HCT116 (cell line): Measurements from ENCODE around the gene CCRL2. TPM values are rescaled to one million over a fixed set of nuclear protein-coding genes. Genes with fewer than 3 reads are reported as not detected.

ENCODE experiments used
- ATAC-seq: fragments of 200-7000 bp; cut with Tn5 transposase; 2 replicates; pipeline ENCODE4 v1.9.1; 2020; ENCODE audit warnings: mild to moderate bottlenecking, moderate library complexity
- BruUV-seq: library from RNA; stranded (reverse); fragments of 400-500 nt; replicated peaks from 2 replicates; lab custom pipeline; 2021; lab: Mats Ljungman, UMichigan
- CTCF ChIA-PET: fragments of 300-600 bp; sonication (Branson Sonifier 250); formaldehyde crosslinking; loops from one replicate; lab custom pipeline; 2021; ENCODE audit warnings: antibody characterized with exemption; lab: Charles Lee
- POLR2A ChIA-PET: fragments of 300-600, 350-600 bp; sonication (Branson Sonifier 250); formaldehyde crosslinking; loops from one replicate; lab custom pipeline; 2021; ENCODE audit warnings: antibody characterized with exemption; lab: Charles Lee
- RAD21 ChIA-PET, 2 experiments: fragments of 300-600 bp; sonication (Branson Sonifier 250); formaldehyde crosslinking; loops; one replicate each; lab custom pipeline; 2023; ENCODE audit warnings: low total read pairs in 2 of 2; ENCODE audit not compliant: uncharacterized antibody in 2 of 2, unreplicated experiment in 2 of 2, low non-redundant PET in 1 of 2; lab: Charles Lee
- DNase-seq: peaks from one replicate; pipeline ENCODE4 v3.0.0-alpha.2; 2010; ENCODE audit warnings: low read depth, low spot score
- H2AFZ ChIP-seq: fragments of 200-600 bp; shearing (Covaris generic), sonication (generic); 2 replicates; pipeline ENCODE4 v1.6.1; 2017; ENCODE audit warnings: low read depth, mixed run types, mixed read lengths, antibody characterized with exemption, low read length; ENCODE audit not compliant: poor library complexity, severe bottlenecking
- H3K27ac ChIP-seq: 2 replicates; pipeline ENCODE4 v1.5.1; 2012; ENCODE audit warnings: low read depth, low read length
- H3K27me3 ChIP-seq: fragments of 200-600 bp; sonication (generic); 2 replicates; pipeline ENCODE4 v1.6.1; 2016; ENCODE audit warnings: mixed run types, low read length, mixed read lengths; ENCODE audit not compliant: insufficient read depth
- H3K36me3 ChIP-seq, 2 experiments: fragments of 200-500 bp in 1 of 2; fragments of 200-600 bp in 1 of 2; sonication (Bioruptor generic) in 1 of 2; sonication (generic) in 1 of 2; 2 replicates each; pipeline versions ENCODE4 v1.5.1 to v1.6.1; 2014 to 2016; ENCODE audit warnings: low read length in 2 of 2, inconsistent platforms in 1 of 2, mixed read lengths in 1 of 2, mixed run types in 1 of 2; ENCODE audit not compliant: insufficient read depth in 2 of 2, control insufficient read depth in 1 of 2
- H3K4me1 ChIP-seq, 2 experiments: fragments of 200-600 bp in 1 of 2; sonication (generic) in 1 of 2; 2 replicates each; pipeline versions ENCODE4 v1.5.1 to v1.6.1; 2012 to 2017; ENCODE audit warnings: low read length in 2 of 2, inconsistent platforms in 1 of 2, mild to moderate bottlenecking in 1 of 2, mixed read lengths in 1 of 2, mixed run types in 1 of 2, moderate library complexity in 1 of 2; ENCODE audit not compliant: insufficient read depth in 2 of 2, control insufficient read depth in 1 of 2
- H3K4me2 ChIP-seq: fragments of 200-600 bp; sonication (generic); 2 replicates; pipeline ENCODE4 v1.6.1; 2017; ENCODE audit warnings: mixed run types, low read length, mixed read lengths
- H3K4me3 ChIP-seq, 2 experiments: fragments of 200-600 bp in 1 of 2; sonication (generic) in 1 of 2; replicated peaks in 1 of 2; 2 replicates each; pipeline ENCODE4 v1.5.1; 2011 to 2016; ENCODE audit warnings: low read length in 2 of 2, control low read depth in 1 of 2, low read depth in 1 of 2, mild to moderate bottlenecking in 1 of 2, mixed read lengths in 1 of 2, mixed run types in 1 of 2
- H3K79me2 ChIP-seq: fragments of 200-600 bp; sonication (generic); 2 replicates; pipeline ENCODE4 v1.6.1; 2017; ENCODE audit warnings: mild to moderate bottlenecking, mixed run types, low read length, moderate library complexity, mixed read lengths; ENCODE audit not compliant: insufficient read depth
- H3K9ac ChIP-seq: fragments of 200-600 bp; sonication (generic); 2 replicates; pipeline ENCODE4 v1.6.1; 2016; ENCODE audit warnings: low read length, mixed read lengths
- H3K9me2 ChIP-seq: fragments of 200-600 bp; sonication (generic), shearing (Covaris generic); 2 replicates; pipeline ENCODE4 v1.6.1; 2017; ENCODE audit warnings: mixed run types, mild to moderate bottlenecking, moderate library complexity; ENCODE audit not compliant: insufficient read depth
- H3K9me3 ChIP-seq, 2 experiments: fragments of 200-500 bp in 1 of 2; fragments of 200-600 bp in 1 of 2; sonication (Bioruptor generic) in 1 of 2; sonication (generic) in 1 of 2; 2 replicates each; pipeline ENCODE4 v1.6.1; 2014 to 2017; ENCODE audit warnings: low read length in 2 of 2, mixed read lengths in 2 of 2, inconsistent platforms in 1 of 2, low read depth in 1 of 2, mild to moderate bottlenecking in 1 of 2, mixed run types in 1 of 2, moderate library complexity in 1 of 2; ENCODE audit not compliant: control insufficient read depth in 1 of 2, insufficient read depth in 1 of 2
- H4K20me1 ChIP-seq: fragments of 200-600 bp; sonication (generic), shearing (Covaris generic); 2 replicates; pipeline ENCODE4 v1.6.1; 2017; ENCODE audit warnings: mixed run types, mild to moderate bottlenecking, moderate library complexity; ENCODE audit not compliant: insufficient read depth
- CBX3 ChIP-seq: IDR thresholded peaks from 2 replicates; pipeline ENCODE4 v1.6.1; 2012; ENCODE audit warnings: low read depth
- CEBPB ChIP-seq: IDR thresholded peaks from 2 replicates; pipeline ENCODE4 v1.6.1; 2012; ENCODE audit warnings: low read depth
- CTCF ChIP-seq, 3 experiments: fragments of 200-600 bp in 1 of 3; sonication (generic) in 1 of 3; IDR thresholded peaks in 2 of 3; conservative IDR thresholded peaks in 1 of 3; 2 replicates each; pipeline ENCODE4 v1.5.1; 2012 to 2017; ENCODE audit warnings: low read depth in 2 of 3, low read length in 2 of 3, antibody characterized with exemption in 1 of 3, borderline replicate concordance in 1 of 3, control low read depth in 1 of 3, mild to moderate bottlenecking in 1 of 3, mixed read lengths in 1 of 3, mixed run types in 1 of 3, moderate library complexity in 1 of 3; ENCODE audit not compliant: insufficient read depth in 1 of 3
- EGR1 ChIP-seq: IDR thresholded peaks from 2 replicates; pipeline ENCODE4 v1.6.1; 2012; ENCODE audit warnings: low read depth
- EZH2phosphoT487 ChIP-seq: fragments of 200-600 bp; IDR thresholded peaks from 2 replicates; pipeline ENCODE4 v1.6.1; 2018; ENCODE audit warnings: antibody characterized with exemption, borderline replicate concordance
- FOSL1 ChIP-seq: IDR thresholded peaks from 2 replicates; pipeline ENCODE4 v1.6.1; 2012; ENCODE audit warnings: low read depth
- JUND ChIP-seq: IDR thresholded peaks from 2 replicates; pipeline ENCODE4 v1.6.1; 2012
- MAX ChIP-seq: IDR thresholded peaks from 2 replicates; pipeline ENCODE4 v1.6.1; 2012
- POLR2A ChIP-seq: IDR thresholded peaks from 2 replicates; pipeline ENCODE4 v1.7.0; 2011; ENCODE audit warnings: borderline replicate concordance; ENCODE audit not compliant: insufficient read depth, insufficient read length; ENCODE audit errors: extremely low read depth
- POLR2AphosphoS5 ChIP-seq: IDR thresholded peaks from 2 replicates; pipeline ENCODE4 v1.6.1; 2011; ENCODE audit warnings: mild to moderate bottlenecking, low read depth, low read length, moderate library complexity
- RAD21 ChIP-seq: IDR thresholded peaks from 2 replicates; pipeline ENCODE4 v1.6.1; 2012; ENCODE audit warnings: low read depth, mild to moderate bottlenecking
- REST ChIP-seq: IDR thresholded peaks from 2 replicates; pipeline ENCODE4 v1.6.1; 2012; ENCODE audit warnings: low read depth
- SIN3A ChIP-seq: IDR thresholded peaks from 2 replicates; pipeline ENCODE4 v1.6.1; 2012; ENCODE audit warnings: low read depth
- SP1 ChIP-seq: IDR thresholded peaks from 2 replicates; pipeline ENCODE4 v1.6.1; 2012; ENCODE audit warnings: low read depth
- SRF ChIP-seq: IDR thresholded peaks from 2 replicates; pipeline ENCODE4 v1.6.1; 2012; ENCODE audit warnings: low read depth
- TCF7L2 ChIP-seq: IDR thresholded peaks from 2 replicates; pipeline ENCODE4 v1.7.0; 2011; ENCODE audit warnings: borderline replicate concordance, inconsistent platforms; ENCODE audit not compliant: insufficient read depth, insufficient read length; ENCODE audit errors: extremely low read depth
- YY1 ChIP-seq: IDR thresholded peaks from 2 replicates; pipeline ENCODE4 v1.6.1; 2011; ENCODE audit warnings: low read length, low read depth, moderate library complexity, mild to moderate bottlenecking; ENCODE audit not compliant: insufficient replicate concordance; ENCODE audit errors: extremely low read depth
- ZBTB33 ChIP-seq: IDR thresholded peaks from 2 replicates; pipeline ENCODE4 v1.6.1; 2011; ENCODE audit warnings: mild to moderate bottlenecking, low read length, moderate library complexity; ENCODE audit not compliant: insufficient replicate concordance; ENCODE audit errors: extremely low read depth
- ZFX ChIP-seq: fragments of 450-650 bp; IDR thresholded peaks from 2 replicates; pipeline ENCODE4 v1.6.1; 2017
- ZNF274 ChIP-seq: fragments of 200-500 bp; sonication (Bioruptor generic); IDR thresholded peaks from 2 replicates; pipeline ENCODE4 v1.6.1; 2014; ENCODE audit warnings: mild to moderate bottlenecking, low read depth, low read length, inconsistent platforms
- intact Hi-C: fragments of 100-400 bp; cut with micrococcal nuclease; formaldehyde crosslinking; loops from 2 replicates; pipeline ENCODE4 v1.10.0; 2022
- total RNA-seq: library from RNA; stranded (reverse); gene quantifications from one replicate; pipeline ENCODE4 v1.2.1, GENCODE V29; 2021; ENCODE audit not compliant: unreplicated experiment

The CCRL2 gene
- total RNA-seq, 1 experiment from 2014 or later, result not detected

GRCh38 chr3:46420931-46421330 lies 13.9 kb downstream of the CCRL2 start:
- Histone ChIP-seq H3K4me2 (no peak overlapping the region), H3K27ac (no peak overlapping the region), H3K27me3 (no peaks in the 10 kb centered on the region), H3K9me3 (no peaks in the 10 kb centered on the region), H3K9ac (no peak overlapping the region), H2AFZ (no peak overlapping the region), H3K36me3 (no peaks in the 10 kb centered on the region), H4K20me1 (no peaks in the 10 kb centered on the region), H3K79me2 (no peaks in the 10 kb centered on the region), H3K4me3 (no peak overlapping the region), H3K4me1 (peaks cover 0 to 12% of the 10 kb centered on the region in 2 experiments; a peak in 2 of 4 replicates), H3K9me2 (no peaks in the 10 kb centered on the region)
- DNase-seq (no peak), ATAC-seq (no peak)
- CTCF ChIA-PET, result no interaction called here
- RAD21 ChIA-PET, result no interaction called here
- intact Hi-C loops, result no loop called here
- TF ChIP-seq RAD21 (no peak), ZFX (no peak), ZNF274 (no peak), SIN3A (no peak), FOSL1 (no peak), JUND (no peak), ZBTB33 (no peak), MAX (no peak), YY1 (no peak), SRF (no peak), EZH2phosphoT487 (no peak), CBX3 (no peak), CTCF (IDR thresholded peaks at IDR 0.05 in 2 of 3, conservative IDR thresholded peaks at IDR 0.05 in 1 of 3; ENCODE audit: borderline replicate concordance in 1 of 3, insufficient read depth in 1 of 3, low read depth in 2 of 3, low read length in 2 of 3) (no peak), CEBPB (no peak), TCF7L2 (no peak), SP1 (no peak), EGR1 (no peak), REST (no peak), POLR2AphosphoS5 (no peak), POLR2A (no peak)
- BruUV-seq, result no TSS peak
- POLR2A ChIA-PET, result no interaction called here
